Sigmoid colon (tissue), 7 donors: ENCODE data around the gene MTTP. TPM values are rescaled to one million over a fixed set of nuclear protein-coding genes. Genes with fewer than 3 reads are reported as not detected.

Source experiments
- DNase-seq: peaks from one replicate; pipeline ENCODE4 v3.0.0-alpha.2; 2019
- H3K27ac ChIP-seq, 4 donors: fragments of 200-600 bp; sonication (generic); one replicate each; pipeline ENCODE4 v1.5.1; 2016 to 2019; ENCODE audit warnings: mild to moderate bottlenecking in 1 of 4
- H3K27me3 ChIP-seq, 3 donors: fragments of 200-600 bp; sonication (generic); one replicate each; pipeline ENCODE4 v1.5.1; 2019; ENCODE audit warnings: mild to moderate bottlenecking in 1 of 3
- H3K36me3 ChIP-seq, 4 donors: fragments of 200-600 bp; sonication (generic); one replicate each; pipeline ENCODE4 v1.5.1; 2016 to 2019
- H3K4me1 ChIP-seq, 4 donors: fragments of 200-600 bp; sonication (generic); one replicate each; pipeline ENCODE4 v1.5.1; 2017 to 2019
- H3K4me3 ChIP-seq, 4 donors: fragments of 200-600 bp; sonication (generic); one replicate each; pipeline ENCODE4 v1.5.1; 2017 to 2019; ENCODE audit warnings: mild to moderate bottlenecking in 2 of 4, moderate library complexity in 1 of 4
- H3K9me3 ChIP-seq, 4 donors: fragments of 200-600 bp in 3 of 4; sonication (generic) in 3 of 4; one replicate each; pipeline versions ENCODE4 v1.5.1 to v1.6.1; 2013 to 2019
- EP300 ChIP-seq, 4 donors: sonication (generic); formaldehyde crosslinking; IDR thresholded peaks; one replicate each; pipeline ENCODE4 v1.6.1; 2017; ENCODE audit warnings: antibody characterized with exemption in 4 of 4
- POLR2A ChIP-seq, 2 donors: fragments of 450-650 bp; IDR thresholded peaks; one replicate each; pipeline ENCODE4 v1.6.1; 2016; ENCODE audit warnings: antibody characterized with exemption in 2 of 2, mild to moderate bottlenecking in 2 of 2, moderate library complexity in 2 of 2
- POLR2AphosphoS5 ChIP-seq, 4 donors: sonication (generic); formaldehyde crosslinking; IDR thresholded peaks; one replicate each; pipeline ENCODE4 v1.6.1; 2017; ENCODE audit warnings: antibody characterized with exemption in 4 of 4
- WGBS, 2 donors: extraction: QIAGEN DNeasy Blood & Tissue Kit; methylation state at CpG; one replicate each; pipeline ENCODE4 v1.1.7; 2013; 5-methylcytosine and 5-hydroxymethylcytosine counted together
- intact Hi-C: fragments of 100-400 bp; cut with DNase I; formaldehyde crosslinking; loops from one replicate; pipeline ENCODE4 v1.15.1; 2023
- polyA plus RNA-seq, 3 donors: library from polyadenylated mRNA; stranded (reverse); fragments of 200-250 nt; gene quantifications; one replicate each; pipeline ENCODE4 v1.2.3, GENCODE V29; 2013
- total RNA-seq, 4 donors: library from RNA; depleted of rRNA; stranded (reverse); fragments of >200 nt; gene quantifications; one replicate each; pipeline ENCODE4 v1.1.0, GENCODE V29; 2016
- TF ChIP-seq, protein P1 (sequence below), 4 experiments: fragments of 450-650 bp in 3 of 4; fragments of 200-600 bp in 1 of 4; IDR thresholded peaks; one replicate each; pipeline ENCODE4 v1.5.1; 2016 to 2019; ENCODE audit warnings: antibody characterized with exemption in 4 of 4, mild to moderate bottlenecking in 3 of 4, moderate library complexity in 2 of 4
- donor health status: healthy with polysubstance abuse.
- donor health status: Bipolar disorder and iron deficiency.
- donor health status: healthy.

MTTP gene
- total and polyA plus RNA-seq, 7 donors = 0.13 to 12.8 (median 5.1) TPM; not detected in 2

DNA sequence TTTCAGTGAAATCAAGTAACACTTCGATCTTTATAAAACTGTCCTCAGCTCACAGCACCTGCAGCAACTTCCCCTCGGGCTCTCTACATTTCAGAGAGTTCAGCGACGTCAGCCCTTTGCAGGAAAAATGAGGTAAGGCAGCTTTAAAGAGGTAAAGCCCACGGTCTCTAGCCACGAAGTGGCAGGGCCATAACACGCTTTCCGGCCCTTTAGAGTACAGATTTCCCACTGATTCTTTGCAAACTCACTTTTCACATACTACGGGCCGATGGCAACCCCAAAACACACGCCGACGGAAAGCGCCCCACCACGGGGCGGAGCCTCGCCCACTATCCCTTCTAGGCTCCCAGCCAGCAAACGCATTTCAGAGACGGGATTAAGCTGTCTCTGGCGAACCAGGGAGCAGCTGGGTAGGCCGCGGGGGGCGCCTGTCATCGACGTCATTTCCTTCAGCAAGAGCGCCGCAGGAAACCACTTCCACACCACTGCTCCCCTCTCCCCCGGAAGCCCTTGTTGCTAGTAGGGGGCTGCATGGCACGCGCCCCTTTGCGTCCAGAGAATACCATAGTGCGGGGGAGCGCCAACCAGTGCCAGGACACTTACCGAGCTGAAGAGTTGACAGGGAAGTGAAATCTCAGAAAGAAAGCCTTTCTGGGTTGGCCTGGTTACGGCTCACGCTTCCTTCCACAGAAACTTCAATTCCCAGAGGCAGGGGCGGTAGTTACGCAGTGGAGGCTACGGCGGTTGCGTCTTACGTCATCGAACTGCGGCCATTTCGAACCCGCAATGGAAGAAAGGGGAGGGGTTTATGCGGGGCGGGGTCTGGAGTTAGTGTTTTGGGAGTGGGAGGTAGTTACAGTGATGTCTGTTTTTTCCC lies 11.1 kb upstream of the MTTP start, which contains the start of gene TRMT10A:
TRMT10A (minus strand) TSS at position 730 of the 877 bp plus-strand sequence. CDS start 4,701 bp downstream, outside the sequence.
- TF ChIP-seq EP300 (IDR thresholded peaks at IDR 0.05) (peak in 2 of 4 donors; percentile 2 to 7), POLR2A (IDR thresholded peaks at IDR 0.05) (peak; percentile 69 to 78), POLR2AphosphoS5 (IDR thresholded peaks at IDR 0.05) (peak; percentile 67 to 90 (median 85))
- TF ChIP-seq, protein P1, sequence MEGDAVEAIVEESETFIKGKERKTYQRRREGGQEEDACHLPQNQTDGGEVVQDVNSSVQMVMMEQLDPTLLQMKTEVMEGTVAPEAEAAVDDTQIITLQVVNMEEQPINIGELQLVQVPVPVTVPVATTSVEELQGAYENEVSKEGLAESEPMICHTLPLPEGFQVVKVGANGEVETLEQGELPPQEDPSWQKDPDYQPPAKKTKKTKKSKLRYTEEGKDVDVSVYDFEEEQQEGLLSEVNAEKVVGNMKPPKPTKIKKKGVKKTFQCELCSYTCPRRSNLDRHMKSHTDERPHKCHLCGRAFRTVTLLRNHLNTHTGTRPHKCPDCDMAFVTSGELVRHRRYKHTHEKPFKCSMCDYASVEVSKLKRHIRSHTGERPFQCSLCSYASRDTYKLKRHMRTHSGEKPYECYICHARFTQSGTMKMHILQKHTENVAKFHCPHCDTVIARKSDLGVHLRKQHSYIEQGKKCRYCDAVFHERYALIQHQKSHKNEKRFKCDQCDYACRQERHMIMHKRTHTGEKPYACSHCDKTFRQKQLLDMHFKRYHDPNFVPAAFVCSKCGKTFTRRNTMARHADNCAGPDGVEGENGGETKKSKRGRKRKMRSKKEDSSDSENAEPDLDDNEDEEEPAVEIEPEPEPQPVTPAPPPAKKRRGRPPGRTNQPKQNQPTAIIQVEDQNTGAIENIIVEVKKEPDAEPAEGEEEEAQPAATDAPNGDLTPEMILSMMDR (IDR thresholded peaks at IDR 0.05) = peak in 1 of 4 experiments; percentile 14
- Histone ChIP-seq H3K9me3 (no peaks in the 10 kb centered on the region), H3K27ac (peak within 1 kb of the TSS; percentile 89 to 96 (median 92)), H3K36me3 (no peaks in the 10 kb centered on the region), H3K4me3 (peak within 1 kb of the TSS; percentile 56 to 65 (median 64)), H3K27me3 (no peaks in the 10 kb centered on the region), H3K4me1 (peaks cover 0 to 33% (median 21%) of the 10 kb centered on the region in 4 donors)
- 0% methylated on average over 48 of the region's 48 CpGs for WGBS, 2 donors
- intact Hi-C loops = loop anchor here (1.0 to 10.0 kb wide), 6 partner anchors 159 to 1781 kb away; partner anchors contain the start of genes PPP3CA and TSPAN5
- peak; percentile 99 for DNase-seq

DNA sequence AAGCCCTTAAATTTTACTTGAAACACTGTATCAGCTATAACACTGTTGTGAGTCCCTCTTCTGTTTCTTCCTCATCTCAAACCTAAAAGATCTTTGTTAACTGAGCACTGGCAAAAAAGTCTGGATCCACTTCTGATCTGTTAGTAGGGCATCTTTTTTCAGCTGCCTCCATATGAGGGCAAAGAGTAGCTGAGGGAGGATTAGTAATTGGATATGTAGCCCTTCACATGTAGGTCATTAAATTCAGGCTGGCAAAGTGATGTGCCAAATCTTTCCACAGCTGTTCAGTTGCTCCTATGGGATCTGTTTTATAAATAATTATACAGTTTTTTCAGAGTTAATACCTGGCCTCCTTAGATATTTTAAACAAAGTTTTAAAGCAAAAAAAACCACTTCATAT lies 9.7 kb upstream of the MTTP start:
- H3K27ac ChIP-seq = peak overlapping the region; percentile 89 to 96 (median 92)
- no peaks in the 10 kb centered on the region for H3K27me3 ChIP-seq
- no peaks in the 10 kb centered on the region for H3K9me3 ChIP-seq
- intact Hi-C loops = loop anchor here (5.0 to 10.0 kb wide), 5 partner anchors 157 to 1780 kb away; partner anchors contain the start of genes PPP3CA and TSPAN5
- no peak for DNase-seq
- TF ChIP-seq EP300 (IDR thresholded peaks at IDR 0.05) (no peak), POLR2AphosphoS5 (IDR thresholded peaks at IDR 0.05) (no peak), POLR2A (IDR thresholded peaks at IDR 0.05) (no peak)
- TF ChIP-seq, protein P1 (IDR thresholded peaks at IDR 0.05) = no peak
- peaks cover 0 to 44% (median 25%) of the 10 kb centered on the region in 4 donors for H3K4me1 ChIP-seq
- H3K4me3 ChIP-seq = no peak overlapping the region
- H3K36me3 ChIP-seq = no peaks in the 10 kb centered on the region

DNA sequence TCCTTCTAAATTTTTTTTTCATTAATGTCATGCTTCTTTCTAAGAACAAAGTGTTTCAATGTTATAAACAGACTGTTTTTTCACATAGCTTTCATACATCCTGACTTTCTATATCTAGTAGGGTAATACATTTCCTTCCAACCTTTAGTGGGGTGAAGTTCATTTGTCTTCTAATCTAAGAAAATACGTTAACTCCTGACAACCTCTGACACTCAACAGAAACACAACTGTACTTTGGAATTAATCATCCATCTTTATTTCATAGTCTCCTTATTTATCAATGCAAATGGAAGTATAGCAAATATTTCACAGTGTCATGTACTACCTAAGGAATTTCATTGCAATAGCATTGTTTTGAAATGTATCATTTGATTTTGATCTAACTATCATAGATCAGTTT lies 2.7 kb upstream of the MTTP start:
- WGBS, 2 donors = 15 to 43% methylated on average over 1 of the region's 1 CpG
- H3K4me1 ChIP-seq = peaks cover 0 to 55% (median 27%) of the 10 kb centered on the region in 4 donors
- H3K36me3 ChIP-seq = no peaks in the 10 kb centered on the region
- no peak overlapping the region for H3K4me3 ChIP-seq
- peak overlapping the region in 3 of 4 donors; percentile 64 to 92 (median 89) for H3K27ac ChIP-seq
- no peak for DNase-seq
- intact Hi-C loops = loop anchor here (5.0 kb wide), 1 partner anchor 45 kb away; no protein-coding TSS in a partner anchor
- no peaks in the 10 kb centered on the region for H3K27me3 ChIP-seq
- peak in 2 of 4 donors; percentile 7 to 35 for TF ChIP-seq POLR2AphosphoS5 (IDR thresholded peaks at IDR 0.05)
- TF ChIP-seq POLR2A (IDR thresholded peaks at IDR 0.05) = no peak
- H3K9me3 ChIP-seq = no peaks in the 10 kb centered on the region

DNA sequence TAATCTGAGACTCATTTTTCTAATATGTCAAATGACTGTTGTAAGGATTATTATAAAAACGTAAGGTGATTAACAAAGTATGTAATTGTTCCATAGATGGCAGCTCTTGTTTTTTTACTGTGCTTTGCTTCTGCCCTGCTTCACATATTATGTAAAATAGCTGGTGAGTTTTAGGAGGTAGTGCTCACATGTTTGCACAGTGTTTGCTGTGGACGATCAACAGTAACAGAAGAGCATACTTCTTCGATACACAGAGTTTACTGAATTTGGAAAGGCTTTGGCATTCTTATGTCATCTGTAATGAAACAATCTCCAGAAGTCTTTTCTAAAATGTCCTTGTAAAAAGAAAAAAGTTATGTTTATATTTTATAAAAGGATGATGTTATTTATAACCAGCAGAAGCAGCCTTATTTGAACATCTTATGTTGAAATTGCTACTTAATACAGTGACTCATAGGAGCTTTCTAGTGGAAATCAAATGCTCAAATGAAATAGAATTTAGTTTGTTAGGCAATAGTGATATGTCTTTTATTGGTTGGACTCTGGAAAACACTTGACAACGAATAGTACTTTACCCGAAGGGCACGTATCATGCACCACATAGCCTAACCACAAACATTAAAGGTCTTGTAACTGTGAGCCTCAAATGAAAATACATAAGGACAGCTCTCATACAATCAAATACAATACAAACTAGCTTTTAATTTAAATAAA lies 1.9 kb upstream of the MTTP start:
- H3K36me3 ChIP-seq = no peaks in the 10 kb centered on the region
- H3K4me3 ChIP-seq = no peak overlapping the region
- intact Hi-C loops = loop anchor here (5.0 kb wide), 1 partner anchor 45 kb away; no protein-coding TSS in a partner anchor
- no peaks in the 10 kb centered on the region for H3K9me3 ChIP-seq
- H3K27ac ChIP-seq = peak overlapping the region; percentile 62 to 92 (median 76)
- TF ChIP-seq POLR2AphosphoS5 (IDR thresholded peaks at IDR 0.05) = peak in 3 of 4 donors; percentile 30 to 45 (median 37)
- no peak for TF ChIP-seq POLR2A (IDR thresholded peaks at IDR 0.05)
- WGBS, 2 donors = 79 to 83% methylated on average over 6 of the region's 6 CpGs
- peaks cover 0 to 53% (median 25%) of the 10 kb centered on the region in 4 donors for H3K4me1 ChIP-seq
- H3K27me3 ChIP-seq = no peaks in the 10 kb centered on the region
- DNase-seq = no peak

DNA sequence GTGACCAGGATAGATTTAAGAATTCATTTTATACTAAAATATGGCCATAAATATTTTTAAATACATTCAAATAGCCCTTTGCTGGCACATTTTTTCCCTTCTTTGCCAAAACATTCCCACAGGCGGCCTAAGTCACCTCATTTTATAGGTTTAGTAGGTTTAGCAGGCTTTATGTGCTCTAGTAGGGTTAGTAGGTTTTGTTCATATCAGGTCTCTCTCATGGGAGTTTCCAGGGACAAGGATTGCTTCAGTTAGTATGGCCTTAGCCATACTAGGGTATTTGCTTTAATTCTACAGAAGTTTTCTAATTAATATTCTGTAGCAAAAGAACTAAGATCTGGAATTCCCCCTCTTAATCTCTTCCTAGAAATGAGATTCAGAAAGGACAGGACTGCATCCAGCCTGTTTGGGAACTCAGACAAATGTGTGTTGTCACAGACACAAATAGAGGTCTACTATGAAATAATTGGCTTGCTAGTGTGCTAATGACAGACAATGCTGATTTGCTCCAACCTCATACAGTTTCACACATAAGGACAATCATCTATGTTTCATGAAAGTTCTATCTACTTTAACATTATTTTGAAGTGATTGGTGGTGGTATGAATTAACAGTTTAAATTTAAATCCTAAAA lies 772 bp upstream of the MTTP start:
- no peaks in the 10 kb centered on the region for H3K27me3 ChIP-seq
- peak overlapping the region in 3 of 4 donors; percentile 64 to 92 (median 89) for H3K27ac ChIP-seq
- H3K9me3 ChIP-seq = no peaks in the 10 kb centered on the region
- 88 to 89% methylated on average over 1 of the region's 1 CpG for WGBS, 2 donors
- H3K4me3 ChIP-seq = no peak overlapping the region
- H3K4me1 ChIP-seq = peaks cover 0 to 44% (median 17%) of the 10 kb centered on the region in 4 donors
- DNase-seq = no peak
- no peaks in the 10 kb centered on the region for H3K36me3 ChIP-seq
- intact Hi-C loops = loop anchor here (5.0 kb wide), 1 partner anchor 43 kb away; no protein-coding TSS in a partner anchor
- TF ChIP-seq EP300 (IDR thresholded peaks at IDR 0.05) (no peak), POLR2A (IDR thresholded peaks at IDR 0.05) (no peak), POLR2AphosphoS5 (IDR thresholded peaks at IDR 0.05) (no peak)
- TF ChIP-seq, protein P1 (IDR thresholded peaks at IDR 0.05) = no peak
